NOMO-1 treated with dmso at 0.1 percent for 144 hours (cell line): Measurements from ENCODE around the gene STAP2.
A peak's percentile ranks its signal among the peaks of the same experiment; 100 is the strongest.
"Not testable (repeated sequence)": the region's sequence is repeated elsewhere in the genome, so short reads cannot be mapped to it uniquely, and the experiment has no call there.

Source experiments
- DNase-seq: peaks from one replicate; lab custom pipeline; 2025; ENCODE audit not compliant: unreplicated experiment; lab: John Stamatoyannopoulos, UW

STAP2 gene

GRCh38 chr19:4358709-4359626, 20.3 kb upstream of the STAP2 start:
- no peak for DNase-seq

- no peak for DNase-seq
Measured at GRCh38 chr19:4357921-4358326, 19.3 kb upstream of the STAP2 start.

GRCh38 chr19:4357095-4357797, 18.6 kb upstream of the STAP2 start:
- DNase-seq: no peak

- no peak for DNase-seq
Measured at GRCh38 chr19:4354897-4355296, 16.3 kb upstream of the STAP2 start.

- no peak for DNase-seq
Measured at GRCh38 chr19:4354282-4354681, 15.7 kb upstream of the STAP2 start.

GRCh38 chr19:4352701-4353121, 14.1 kb upstream of the STAP2 start:
- DNase-seq: no peak

- DNase-seq: no peak
Measured at GRCh38 chr19:4350726-4351125, 12.1 kb upstream of the STAP2 start.

- DNase-seq: no peak
Measured at GRCh38 chr19:4350111-4350510, 11.5 kb upstream of the STAP2 start.

GRCh38 chr19:4349225-4349624, 10.6 kb upstream of the STAP2 start:
- DNase-seq: not testable (repeated sequence)

- DNase-seq: no peak
Measured at GRCh38 chr19:4347521-4347920, 8.9 kb upstream of the STAP2 start.

- DNase-seq: no peak
Measured at GRCh38 chr19:4346020-4346383, 7.4 kb upstream of the STAP2 start.

DNA sequence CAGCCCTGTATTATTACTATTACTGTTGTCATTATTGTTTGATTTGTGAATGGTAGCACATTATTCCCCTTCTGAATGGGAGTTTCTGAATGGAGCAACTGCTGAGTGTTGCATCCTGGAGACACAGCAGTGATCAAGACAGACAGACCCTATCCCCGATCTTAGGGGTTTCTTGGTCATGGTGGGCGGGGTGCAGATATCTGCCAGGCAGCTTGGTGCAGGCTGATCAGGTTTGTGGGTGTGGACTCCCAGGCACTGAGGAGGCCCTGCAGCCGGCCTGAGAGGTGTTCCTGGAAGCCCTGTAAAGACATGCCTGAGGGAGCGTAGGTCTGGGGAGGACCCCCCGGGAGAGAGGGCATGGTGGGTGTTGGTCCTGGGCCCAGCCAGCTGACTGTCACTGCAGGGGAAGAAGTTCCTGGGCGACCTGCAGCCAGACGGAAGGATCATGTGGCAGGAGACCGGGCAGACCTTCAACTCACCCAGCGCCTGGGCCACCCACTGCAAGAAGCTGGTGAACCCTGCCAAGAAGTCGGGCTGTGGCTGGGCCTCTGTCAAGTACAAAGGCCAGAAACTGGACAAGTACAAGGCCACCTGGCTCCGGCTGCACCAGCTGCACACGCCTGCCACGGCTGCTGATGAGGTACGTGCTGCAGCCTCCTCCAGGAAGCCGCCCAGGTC, 6.9 kb upstream of the STAP2 start:
- no peak for DNase-seq

GRCh38 chr19:4343370-4344307, 5.0 kb upstream of the STAP2 start, which contains the start of gene MPND:
TSS of gene MPND (plus strand) at chr19:4343562. CDS start at chr19:4343594, 32 bp downstream.
- peak; percentile 69 for DNase-seq

DNA sequence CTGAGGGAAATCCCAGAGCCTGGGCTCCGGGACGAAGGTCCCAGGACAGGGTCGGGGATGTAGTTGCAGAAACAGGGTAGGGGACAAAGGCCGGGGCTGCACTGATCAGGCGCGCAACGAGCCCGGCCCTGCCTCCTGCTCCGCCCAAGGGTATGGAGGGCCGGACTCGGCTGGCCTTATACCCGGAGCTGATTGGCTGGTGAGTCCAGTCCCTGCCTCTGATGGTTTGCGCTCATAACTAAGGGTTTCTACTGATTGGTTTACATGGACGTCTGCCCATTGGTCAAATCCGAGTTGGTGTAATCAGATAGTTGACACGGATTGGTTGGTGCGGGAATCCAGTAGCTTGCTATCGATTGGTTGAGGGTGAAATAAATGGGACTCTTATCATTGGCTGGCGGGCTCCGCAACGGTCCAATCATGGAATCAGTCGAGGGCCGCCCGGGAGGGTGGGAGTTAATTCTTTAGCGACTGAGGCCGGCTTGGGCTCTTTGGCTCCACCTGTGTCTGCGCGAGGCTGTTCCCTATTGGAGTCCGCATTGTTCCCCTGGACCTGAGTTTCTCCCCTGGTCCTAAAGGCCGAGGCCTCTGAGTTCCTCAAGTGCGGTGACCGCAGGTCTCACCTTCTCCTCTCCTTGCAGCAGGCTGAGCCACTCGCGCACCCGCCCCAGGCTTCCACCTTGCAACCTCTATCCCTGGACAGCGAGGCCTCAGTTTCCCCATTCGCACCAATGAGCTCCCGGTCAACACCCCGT, 4.2 kb upstream of the STAP2 start:
- peak; percentile 98 for DNase-seq

- DNase-seq: no peak
Measured at GRCh38 chr19:4342314-4342614, 3.6 kb upstream of the STAP2 start.

GRCh38 chr19:4337906-4338440, 654 bp downstream of the STAP2 start:
- DNase-seq: no peak

DNA sequence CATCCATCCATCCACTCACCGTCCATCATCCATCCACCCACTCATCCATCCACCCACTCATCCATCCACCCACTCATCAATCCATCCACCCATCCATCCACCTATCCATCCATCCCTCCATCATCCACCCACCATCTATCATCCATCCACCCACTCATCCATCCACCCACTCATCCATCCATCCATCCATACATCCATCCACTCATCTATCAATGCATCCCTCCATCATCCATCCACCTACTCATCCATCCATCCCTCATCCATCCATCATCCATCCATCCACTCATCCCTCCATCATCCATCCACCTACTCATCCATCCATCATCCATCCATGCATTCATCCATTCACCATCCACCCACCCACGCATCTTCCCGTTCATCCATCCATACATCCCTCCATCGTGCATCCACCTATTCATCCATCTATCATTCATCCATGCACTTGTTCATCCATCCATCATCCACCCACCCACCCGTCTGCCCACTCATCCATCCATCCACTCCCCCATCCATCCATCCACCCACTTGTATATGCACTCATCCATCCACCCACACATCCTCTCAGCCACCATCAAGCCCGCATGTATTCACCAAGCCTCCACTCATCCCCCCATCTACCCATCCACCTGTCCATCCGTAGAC, 3.6 kb downstream of the STAP2 start:
- no peak for DNase-seq

DNA sequence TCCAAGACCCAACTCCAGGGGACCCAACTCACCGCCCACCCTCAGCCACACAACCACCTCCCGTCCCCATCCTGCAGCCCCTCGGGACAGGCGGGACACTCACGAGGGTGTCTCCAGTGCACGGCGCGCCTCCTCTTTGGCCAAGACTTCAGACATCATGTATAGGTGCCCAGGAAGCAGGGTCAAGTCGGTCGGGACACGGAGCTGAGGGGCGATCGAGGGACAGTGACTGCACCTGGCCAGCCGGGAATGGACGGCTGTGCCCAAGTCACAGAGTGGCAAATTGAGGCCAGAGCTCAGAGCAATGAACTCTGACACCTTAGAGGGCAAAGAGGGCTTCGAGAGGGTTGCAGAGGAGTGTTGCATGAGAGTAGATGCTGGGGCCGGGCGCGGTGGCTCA, 8.8 kb downstream of the STAP2 start:
- no peak for DNase-seq

DNA sequence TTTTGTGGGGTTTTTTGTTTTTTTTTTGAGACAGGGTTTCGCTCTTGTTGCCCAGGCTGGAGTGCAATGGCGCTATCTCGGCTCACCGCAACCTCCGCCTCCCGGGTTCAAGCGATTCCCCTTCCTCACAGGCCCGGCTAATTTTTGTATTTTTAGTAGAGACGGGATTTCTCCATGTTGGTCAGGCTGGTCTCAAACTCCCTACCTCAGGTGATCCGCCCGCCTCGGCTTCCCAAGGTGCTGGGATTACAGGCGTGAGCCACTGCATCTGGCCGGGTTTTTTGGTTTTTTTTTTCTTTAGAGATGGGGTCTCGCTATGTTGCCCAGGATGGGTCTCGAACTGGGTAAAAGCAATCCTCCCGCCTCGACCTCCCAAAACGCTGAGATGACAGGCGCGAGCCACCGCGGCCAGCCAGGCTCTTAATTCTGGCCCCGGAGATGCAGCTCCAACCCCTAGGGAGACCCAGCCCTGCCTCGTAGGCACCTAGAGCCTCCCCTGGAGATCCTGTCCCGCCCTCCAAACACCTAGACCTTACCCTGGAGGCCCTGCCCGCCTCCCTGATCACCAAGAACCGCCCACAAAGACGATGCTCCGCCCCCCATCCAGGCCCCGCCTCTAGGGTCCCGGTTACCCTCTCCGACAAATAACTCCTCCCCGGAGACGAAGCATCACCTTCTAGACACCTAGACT, 9.5 kb downstream of the STAP2 start:
- DNase-seq: not testable (repeated sequence)
